ENCODE measurements around the gene UPF1. TPM values are rescaled to one million over a fixed set of nuclear protein-coding genes. Genes with fewer than 3 reads are reported as not detected.
A peak's percentile ranks its signal among the peaks of the same experiment; 100 is the strongest.

UPF1 gene
- total and polyA plus RNA-seq, 11 donors, result 27.5 to 84.4 (median 38.3) TPM

DNA sequence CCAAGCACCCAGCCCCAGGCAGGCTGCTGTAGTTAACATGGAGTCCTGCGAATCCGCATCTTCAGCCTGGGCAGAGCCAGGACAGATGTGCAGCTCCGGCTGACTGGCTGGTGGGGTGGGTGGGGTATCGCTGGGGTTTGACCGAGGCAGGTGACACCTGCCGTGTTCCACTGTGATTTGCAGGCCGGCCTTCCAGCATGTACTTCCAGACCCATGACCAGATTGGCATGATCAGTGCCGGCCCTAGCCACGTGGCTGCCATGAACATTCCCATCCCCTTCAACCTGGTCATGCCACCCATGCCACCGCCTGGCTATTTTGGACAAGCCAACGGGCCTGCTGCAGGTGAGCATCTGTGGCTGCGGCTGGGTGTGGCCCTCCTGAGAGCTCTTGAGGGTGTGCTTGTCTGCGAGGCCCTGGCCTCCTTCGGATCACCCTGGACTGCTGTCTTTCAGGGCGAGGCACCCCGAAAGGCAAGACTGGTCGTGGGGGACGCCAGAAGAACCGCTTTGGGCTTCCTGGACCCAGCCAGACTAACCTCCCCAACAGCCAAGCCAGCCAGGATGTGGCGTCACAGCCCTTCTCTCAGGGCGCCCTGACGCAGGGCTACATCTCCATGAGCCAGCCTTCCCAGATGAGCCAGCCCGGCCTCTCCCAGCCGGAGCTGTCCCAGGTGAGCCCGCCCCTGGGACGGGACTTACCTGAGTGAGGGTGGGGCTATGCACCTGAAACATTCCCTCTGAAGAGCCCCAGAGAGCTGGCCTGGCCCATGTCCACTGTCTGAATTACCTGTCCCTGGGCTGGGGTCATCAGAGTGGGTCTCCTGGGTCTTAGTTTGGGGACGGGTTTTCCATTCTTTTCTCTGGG lies 33.6 kb downstream of the UPF1 start:
- H3K27ac ChIP-seq, result no peak overlapping the region
- peaks cover 13 to 82% (median 79%) of the 10 kb centered on the region in 9 donors for H3K36me3 ChIP-seq
- no peak for TF ChIP-seq POLR2A (IDR thresholded peaks at IDR 0.05)
- TF ChIP-seq, protein P1, sequence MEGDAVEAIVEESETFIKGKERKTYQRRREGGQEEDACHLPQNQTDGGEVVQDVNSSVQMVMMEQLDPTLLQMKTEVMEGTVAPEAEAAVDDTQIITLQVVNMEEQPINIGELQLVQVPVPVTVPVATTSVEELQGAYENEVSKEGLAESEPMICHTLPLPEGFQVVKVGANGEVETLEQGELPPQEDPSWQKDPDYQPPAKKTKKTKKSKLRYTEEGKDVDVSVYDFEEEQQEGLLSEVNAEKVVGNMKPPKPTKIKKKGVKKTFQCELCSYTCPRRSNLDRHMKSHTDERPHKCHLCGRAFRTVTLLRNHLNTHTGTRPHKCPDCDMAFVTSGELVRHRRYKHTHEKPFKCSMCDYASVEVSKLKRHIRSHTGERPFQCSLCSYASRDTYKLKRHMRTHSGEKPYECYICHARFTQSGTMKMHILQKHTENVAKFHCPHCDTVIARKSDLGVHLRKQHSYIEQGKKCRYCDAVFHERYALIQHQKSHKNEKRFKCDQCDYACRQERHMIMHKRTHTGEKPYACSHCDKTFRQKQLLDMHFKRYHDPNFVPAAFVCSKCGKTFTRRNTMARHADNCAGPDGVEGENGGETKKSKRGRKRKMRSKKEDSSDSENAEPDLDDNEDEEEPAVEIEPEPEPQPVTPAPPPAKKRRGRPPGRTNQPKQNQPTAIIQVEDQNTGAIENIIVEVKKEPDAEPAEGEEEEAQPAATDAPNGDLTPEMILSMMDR (IDR thresholded peaks at IDR 0.05), result no peak
- H3K4me1 ChIP-seq, result peaks cover 2 to 30% (median 10%) of the 10 kb centered on the region in 12 donors
- H3K27me3 ChIP-seq, result peaks cover 0 to 10% (median 6%) of the 10 kb centered on the region in 9 donors
- no peaks in the 10 kb centered on the region for H3K9me3 ChIP-seq
- DNase-seq (peak in 1 of 5 donors; percentile 23), ATAC-seq (no peak)
- WGBS, 4 donors, result 90 to 94% (median 92%) methylated on average over 16 to 27 of the region's 27 CpGs
- no peak overlapping the region for H3K4me3 ChIP-seq
- intact Hi-C loops (cut with DNase I), result loop anchor here in 1 of 10 donors (5.0 kb wide), 1 partner anchor 273 kb away; no protein-coding TSS in a partner anchor

GRCh38 chr19:18865973-18866799 lies 34.4 kb downstream of the UPF1 start:
- H3K4me3 ChIP-seq, result peak overlapping the region in 1 of 12 donors; percentile 7
- H3K4me1 ChIP-seq, result peaks cover 2 to 36% (median 10%) of the 10 kb centered on the region in 12 donors
- peaks cover 8 to 74% (median 70%) of the 10 kb centered on the region in 9 donors for H3K36me3 ChIP-seq
- H3K9me3 ChIP-seq, result no peaks in the 10 kb centered on the region
- peaks cover 0 to 14% (median 6%) of the 10 kb centered on the region in 9 donors for H3K27me3 ChIP-seq
- intact Hi-C loops (cut with DNase I), result loop anchor here in 1 of 10 donors (5.0 kb wide), 1 partner anchor 274 kb away; no protein-coding TSS in a partner anchor
- peak; percentile 38 to 86 (median 79) for ATAC-seq
- no peak overlapping the region for H3K27ac ChIP-seq
- 39 to 46% (median 41%) methylated on average over 35 to 38 of the region's 38 CpGs for WGBS, 4 donors
- peak in 4 of 5 donors; percentile 53 to 69 (median 62) for DNase-seq
- TF ChIP-seq, protein P1 (IDR thresholded peaks at IDR 0.05), result peak; percentile 94 to 100 (median 98)
- peak in 1 of 2 donors; percentile 9 for TF ChIP-seq POLR2A (IDR thresholded peaks at IDR 0.05)

DNA sequence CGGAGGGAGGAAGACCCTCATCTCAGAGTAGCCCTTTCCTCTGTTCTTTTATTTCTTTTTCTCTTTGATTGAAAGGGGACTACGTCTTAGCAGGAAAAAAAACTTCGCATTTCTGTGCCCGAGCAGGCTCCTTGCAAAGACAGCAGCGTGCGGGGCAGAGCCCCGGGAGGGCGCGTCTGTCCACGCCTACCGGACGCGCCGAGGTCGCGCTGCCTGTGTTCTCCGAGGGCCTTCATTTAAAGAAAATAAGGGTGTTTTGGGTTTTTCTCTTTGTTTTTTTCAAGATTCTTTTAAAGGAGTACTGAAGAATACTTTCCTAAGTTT lies 35.0 kb downstream of the UPF1 start:
- intact Hi-C loops (cut with DNase I), result loop anchor here in 1 of 10 donors (5.0 kb wide), 1 partner anchor 274 kb away; no protein-coding TSS in a partner anchor
- ATAC-seq (peak in 2 of 4 donors; percentile 13 to 14), DNase-seq (no peak)

More for the DNA sequence above, 35.0 kb downstream of the UPF1 start:
- Histone ChIP-seq H3K4me1 (peaks cover 2 to 36% (median 10%) of the 10 kb centered on the region in 12 donors), H3K27me3 (peaks cover 0 to 14% (median 6%) of the 10 kb centered on the region in 9 donors), H3K27ac (no peak overlapping the region), H3K9me3 (no peaks in the 10 kb centered on the region), H3K4me3 (peak overlapping the region in 1 of 12 donors; percentile 7), H3K36me3 (peaks cover 6 to 68% (median 64%) of the 10 kb centered on the region in 9 donors)
- TF ChIP-seq, protein P1 (IDR thresholded peaks at IDR 0.05), result peak in 4 of 12 donors; percentile 0 to 52 (median 39)
- TF ChIP-seq POLR2A (IDR thresholded peaks at IDR 0.05), result no peak
- WGBS, 4 donors, result 52 to 83% (median 65%) methylated on average over 17 of the region's 17 CpGs

All from heart left ventricle (tissue), 16 donors.